GM10266 (cell line): ENCODE data around the gene TASOR.

ENCODE experiments used
- DNase-seq: peaks from one replicate; pipeline ENCODE4 v3.0.0; 2012; ENCODE audit errors: extremely low spot score
- CTCF ChIP-seq: IDR thresholded peaks from 2 replicates; pipeline ENCODE4 v1.5.1; 2012; ENCODE audit warnings: mild to moderate bottlenecking, low read depth; ENCODE audit not compliant: control insufficient read depth, insufficient read depth; ENCODE audit errors: missing control alignments

Gene TASOR

GRCh38 chr3:56633602-56634535 is 49.2 kb downstream of the TASOR start:
- no peak for TF ChIP-seq CTCF
- no peak for DNase-seq
